Tibial nerve (tissue), 4 donors: ENCODE results near the gene SORBS1. TPM values are rescaled to one million over a fixed set of nuclear protein-coding genes. Genes with fewer than 3 reads are reported as not detected.

Experiments used
- DNase-seq, 2 donors: peaks; one replicate each; pipeline ENCODE4 v3.0.0-alpha.2; 2019; ENCODE audit warnings: low spot score in 2 of 2
- H3K27ac ChIP-seq, 4 donors: fragments of 200-600 bp; sonication (generic) in 3 of 4; one replicate each; pipeline ENCODE4 v1.5.1; 2017 to 2019; ENCODE audit warnings: mild to moderate bottlenecking in 1 of 4
- H3K27me3 ChIP-seq, 2 donors: fragments of 200-600 bp; sonication (generic) in 1 of 2; one replicate each; pipeline versions ENCODE4 v1.5.1 to v1.6.0; 2017 to 2019
- H3K36me3 ChIP-seq, 3 donors: fragments of 200-600 bp; sonication (generic); one replicate each; pipeline ENCODE4 v1.5.1; 2018 to 2019
- H3K4me1 ChIP-seq, 4 donors: fragments of 200-600 bp; sonication (generic) in 3 of 4; one replicate each; pipeline ENCODE4 v1.5.1; 2017 to 2019
- H3K4me3 ChIP-seq, 4 donors: fragments of 200-600 bp; sonication (generic) in 3 of 4; one replicate each; pipeline ENCODE4 v1.5.1; 2017 to 2019; ENCODE audit warnings: mild to moderate bottlenecking in 1 of 4, moderate library complexity in 1 of 4
- H3K9me3 ChIP-seq, 4 donors: fragments of 200-600 bp; sonication (generic) in 3 of 4; one replicate each; pipeline ENCODE4 v1.5.1; 2017 to 2019
- EP300 ChIP-seq, 2 donors: sonication (generic); formaldehyde crosslinking; IDR thresholded peaks; one replicate each; pipeline ENCODE4 v1.6.1; 2017; ENCODE audit warnings: antibody characterized with exemption in 2 of 2, mild to moderate bottlenecking in 1 of 2
- POLR2A ChIP-seq, 2 donors: fragments of 450-650 bp; IDR thresholded peaks; one replicate each; pipeline ENCODE4 v1.6.1; 2017; ENCODE audit warnings: antibody characterized with exemption in 2 of 2, mild to moderate bottlenecking in 2 of 2, moderate library complexity in 2 of 2
- WGBS, 2 donors: methylation state at CpG; one replicate each; pipeline ENCODE4 v1.1.5; 2018; 5-methylcytosine and 5-hydroxymethylcytosine counted together
- total RNA-seq, 4 donors: library from RNA; depleted of rRNA; stranded (reverse); fragments of >200 nt; gene quantifications; one replicate each; pipeline ENCODE4 v1.1.0, GENCODE V29; 2016
- TF ChIP-seq, protein P1 (sequence below), 5 experiments: fragments of 200-600 bp in 3 of 5; fragments of 450-650 bp in 2 of 5; sonication (generic) in 3 of 5; IDR thresholded peaks; one replicate each; pipeline ENCODE4 v1.5.1; 2016 to 2019; ENCODE audit warnings: antibody characterized with exemption in 5 of 5, mild to moderate bottlenecking in 3 of 5, moderate library complexity in 2 of 5

SORBS1 gene
- total RNA-seq, 4 donors from 2014 or later: 427 to 623 (median 567) TPM

DNA sequence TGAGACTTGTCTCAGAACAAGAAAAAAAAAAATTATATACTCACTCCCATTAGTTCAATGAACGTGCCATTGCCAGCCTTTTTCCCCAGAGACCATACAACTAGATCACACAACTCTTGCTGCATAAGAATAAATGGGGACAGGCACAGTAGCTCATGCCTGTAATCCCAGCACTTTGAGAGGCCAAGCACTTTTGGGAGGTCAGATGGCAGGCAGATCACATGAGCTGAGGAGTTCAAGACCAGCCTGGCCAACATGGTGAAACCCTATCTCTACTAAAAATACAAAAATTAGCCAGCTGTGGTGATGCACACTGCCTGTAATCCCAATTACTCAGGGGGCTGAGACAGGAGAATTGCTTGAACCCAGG is 284.0 kb downstream of the SORBS1 start:
- H3K27me3 ChIP-seq: no peaks in the 10 kb centered on the region
- no peak overlapping the region for H3K4me3 ChIP-seq
- H3K4me1 ChIP-seq: peaks cover 0 to 51% (median 27%) of the 10 kb centered on the region in 4 donors
- H3K9me3 ChIP-seq: no peaks in the 10 kb centered on the region
- no peaks in the 10 kb centered on the region for H3K36me3 ChIP-seq
- TF ChIP-seq POLR2A (IDR thresholded peaks at IDR 0.05) (no peak), EP300 (IDR thresholded peaks at IDR 0.05) (peak in 1 of 2 donors; percentile 28)
- DNase-seq: no peak
- peak overlapping the region in 3 of 4 donors; percentile 57 to 92 (median 65) for H3K27ac ChIP-seq
- 55 to 72% methylated on average over 1 of the region's 1 CpG for WGBS, 2 donors

DNA sequence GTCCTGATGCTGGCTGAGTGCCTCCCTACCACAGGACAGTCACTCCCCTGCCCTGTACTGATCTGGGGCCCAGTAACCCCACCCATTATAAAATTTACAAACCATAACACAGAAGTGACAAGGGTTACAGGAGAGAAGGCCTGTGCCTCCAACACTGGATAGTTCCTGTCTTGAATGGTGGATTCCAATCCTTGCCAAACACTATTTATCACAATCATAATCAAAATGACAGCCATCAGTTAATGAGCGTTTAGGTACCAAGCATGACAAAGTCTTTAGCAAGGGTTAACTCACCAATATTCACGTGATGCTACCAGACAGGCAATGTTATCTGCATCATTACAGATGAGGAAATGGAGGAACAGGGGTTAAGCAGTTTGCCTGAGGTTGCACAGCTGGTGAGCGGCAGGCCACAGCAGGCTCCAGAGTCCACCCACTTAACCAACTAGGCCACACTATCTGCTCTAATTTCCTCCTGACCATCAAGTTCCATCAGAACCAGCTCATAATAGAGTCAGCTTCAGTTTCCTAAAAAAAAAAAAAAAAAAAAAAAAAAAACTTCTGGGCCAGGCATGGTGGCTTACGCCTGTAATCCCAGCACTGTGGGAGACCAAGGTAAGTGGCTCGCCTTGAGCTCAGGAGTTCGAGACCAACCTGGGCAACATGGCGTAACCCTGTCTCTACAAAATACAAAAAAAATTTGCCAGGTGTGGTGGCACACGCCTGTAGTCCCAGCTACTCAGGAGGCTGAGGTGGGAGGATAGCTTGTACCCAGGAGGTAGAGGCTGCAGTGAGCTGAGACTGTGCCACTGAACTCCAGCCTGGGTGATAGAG is 284.6 kb downstream of the SORBS1 start:
- peaks cover 0 to 51% (median 27%) of the 10 kb centered on the region in 4 donors for H3K4me1 ChIP-seq

DNA sequence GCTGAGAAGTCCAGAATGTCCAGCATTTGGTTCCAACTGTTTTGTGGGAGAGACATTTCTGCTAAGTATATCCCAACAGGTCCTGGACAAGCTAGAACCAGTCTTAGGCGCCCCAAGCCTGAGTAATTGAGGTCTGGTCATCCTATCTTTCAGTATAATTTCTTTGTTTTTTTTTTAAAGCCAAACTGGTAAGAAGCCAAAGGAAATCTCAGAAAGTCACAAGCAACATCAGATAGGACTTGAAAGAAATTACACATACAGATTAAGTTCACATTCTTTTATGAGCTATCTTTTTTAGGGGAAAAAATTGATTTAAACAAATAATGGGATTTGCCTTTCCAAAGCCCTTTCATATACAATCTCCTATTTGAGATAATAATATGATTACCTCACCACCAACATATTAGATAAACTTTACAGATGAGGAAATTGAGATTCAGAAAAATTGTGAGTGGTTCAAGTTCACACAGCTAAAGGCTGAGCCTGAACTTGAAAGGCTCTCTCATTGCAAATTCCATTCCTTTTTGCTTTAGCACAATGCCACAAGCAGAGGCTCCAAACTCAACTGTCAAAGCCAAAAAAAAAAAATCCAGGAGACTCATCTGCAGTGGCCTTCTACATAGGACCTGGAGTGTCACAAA is 285.3 kb downstream of the SORBS1 start:
- no peaks in the 10 kb centered on the region for H3K36me3 ChIP-seq
- no peaks in the 10 kb centered on the region for H3K9me3 ChIP-seq
- H3K4me1 ChIP-seq: peaks cover 0 to 51% (median 27%) of the 10 kb centered on the region in 4 donors
- 63 to 78% methylated on average over 1 of the region's 1 CpG for WGBS, 2 donors
- DNase-seq: no peak
- no peak overlapping the region for H3K4me3 ChIP-seq
- no peaks in the 10 kb centered on the region for H3K27me3 ChIP-seq
- TF ChIP-seq POLR2A (IDR thresholded peaks at IDR 0.05) (no peak), EP300 (IDR thresholded peaks at IDR 0.05) (no peak)
- TF ChIP-seq, protein P1, sequence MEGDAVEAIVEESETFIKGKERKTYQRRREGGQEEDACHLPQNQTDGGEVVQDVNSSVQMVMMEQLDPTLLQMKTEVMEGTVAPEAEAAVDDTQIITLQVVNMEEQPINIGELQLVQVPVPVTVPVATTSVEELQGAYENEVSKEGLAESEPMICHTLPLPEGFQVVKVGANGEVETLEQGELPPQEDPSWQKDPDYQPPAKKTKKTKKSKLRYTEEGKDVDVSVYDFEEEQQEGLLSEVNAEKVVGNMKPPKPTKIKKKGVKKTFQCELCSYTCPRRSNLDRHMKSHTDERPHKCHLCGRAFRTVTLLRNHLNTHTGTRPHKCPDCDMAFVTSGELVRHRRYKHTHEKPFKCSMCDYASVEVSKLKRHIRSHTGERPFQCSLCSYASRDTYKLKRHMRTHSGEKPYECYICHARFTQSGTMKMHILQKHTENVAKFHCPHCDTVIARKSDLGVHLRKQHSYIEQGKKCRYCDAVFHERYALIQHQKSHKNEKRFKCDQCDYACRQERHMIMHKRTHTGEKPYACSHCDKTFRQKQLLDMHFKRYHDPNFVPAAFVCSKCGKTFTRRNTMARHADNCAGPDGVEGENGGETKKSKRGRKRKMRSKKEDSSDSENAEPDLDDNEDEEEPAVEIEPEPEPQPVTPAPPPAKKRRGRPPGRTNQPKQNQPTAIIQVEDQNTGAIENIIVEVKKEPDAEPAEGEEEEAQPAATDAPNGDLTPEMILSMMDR (IDR thresholded peaks at IDR 0.05): no peak
- peak overlapping the region in 3 of 4 donors; percentile 57 to 92 (median 87) for H3K27ac ChIP-seq

More for the DNA sequence above, 284.6 kb downstream of the SORBS1 start:
- H3K36me3 ChIP-seq: no peaks in the 10 kb centered on the region
- peak overlapping the region in 3 of 4 donors; percentile 57 to 92 (median 87) for H3K27ac ChIP-seq
- DNase-seq: no peak
- TF ChIP-seq EP300 (IDR thresholded peaks at IDR 0.05): no peak
- TF ChIP-seq, protein P1 (IDR thresholded peaks at IDR 0.05): no peak
- WGBS, 2 donors: 87 to 91% methylated on average over 8 of the region's 8 CpGs
- H3K9me3 ChIP-seq: no peaks in the 10 kb centered on the region
- H3K27me3 ChIP-seq: no peaks in the 10 kb centered on the region
- H3K4me3 ChIP-seq: no peak overlapping the region

DNA sequence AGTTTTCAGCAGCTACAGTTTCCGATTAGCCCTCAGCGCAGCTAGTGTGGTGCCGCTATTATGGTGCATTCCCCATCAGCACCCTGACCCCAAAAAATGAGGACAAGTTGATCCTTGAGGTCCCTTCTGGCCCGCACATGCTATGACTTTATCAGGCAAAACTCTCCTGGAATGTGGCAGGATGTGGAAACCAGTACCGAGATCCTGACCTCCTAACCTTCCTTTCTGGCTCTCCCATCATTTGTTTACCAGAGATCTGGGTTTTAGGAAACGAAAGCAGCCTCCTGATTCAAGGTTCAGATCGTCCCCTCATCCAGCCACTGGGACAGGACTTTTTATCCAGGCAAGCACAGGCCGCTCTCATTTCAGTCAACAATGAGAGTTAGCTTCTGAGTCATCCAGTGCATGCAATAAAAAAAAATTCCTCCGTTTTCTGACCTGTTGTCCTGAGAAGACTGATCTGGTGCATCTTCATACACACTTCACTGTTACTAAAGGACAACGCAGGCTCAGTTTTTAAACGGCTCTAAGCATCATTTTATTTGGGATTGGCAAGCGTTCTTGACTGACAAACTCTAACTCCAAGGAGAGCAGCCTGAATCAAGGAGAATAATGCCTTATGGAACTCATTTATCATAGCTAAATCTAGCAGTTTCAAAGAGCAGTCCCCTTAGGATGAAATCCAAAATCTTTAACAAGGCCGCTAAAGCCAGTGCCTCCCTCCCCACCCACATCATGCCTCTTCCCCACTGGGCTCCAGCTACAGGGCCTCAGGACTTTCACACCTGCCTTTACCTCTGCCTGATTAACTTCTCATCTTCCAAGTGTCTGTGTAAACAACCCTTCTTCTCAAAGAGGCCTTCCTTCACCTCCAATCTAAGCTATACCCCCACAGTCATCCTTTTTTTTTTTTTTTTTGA is 287.5 kb downstream of the SORBS1 start:
- DNase-seq: peak in 1 of 2 donors; percentile 52
- no peaks in the 10 kb centered on the region for H3K9me3 ChIP-seq
- no peaks in the 10 kb centered on the region for H3K36me3 ChIP-seq
- peak; percentile 56 to 93 for TF ChIP-seq EP300 (IDR thresholded peaks at IDR 0.05)
- TF ChIP-seq POLR2A (IDR thresholded peaks at IDR 0.05): no peak
- TF ChIP-seq, protein P1 (IDR thresholded peaks at IDR 0.05): no peak
- H3K4me1 ChIP-seq: peaks cover 0 to 47% (median 25%) of the 10 kb centered on the region in 4 donors
- no peak overlapping the region for H3K4me3 ChIP-seq
- no peaks in the 10 kb centered on the region for H3K27me3 ChIP-seq
- H3K27ac ChIP-seq: peak overlapping the region; percentile 34 to 92 (median 76)
- WGBS, 2 donors: 42 to 45% methylated on average over 13 of the region's 13 CpGs

DNA sequence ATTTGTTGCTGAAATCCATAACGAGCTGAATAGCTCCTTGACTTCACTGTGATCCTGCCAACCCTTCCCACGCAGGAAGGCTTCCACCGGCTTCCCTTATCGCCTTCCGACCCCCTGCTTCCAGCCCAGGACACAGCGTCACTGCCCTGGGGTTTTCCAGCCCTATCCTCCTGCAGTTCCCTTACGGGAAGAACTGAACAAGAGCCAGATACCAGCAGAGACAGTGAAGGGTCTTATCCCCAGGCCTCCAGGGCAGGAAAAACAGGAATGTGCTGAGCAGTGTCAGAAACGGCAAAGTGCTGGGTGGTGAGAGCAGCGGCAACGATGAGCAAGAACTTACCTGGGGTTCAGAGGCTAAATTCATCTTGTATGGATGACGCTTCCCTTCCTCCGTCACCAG is 292.7 kb downstream of the SORBS1 start:
- Histone ChIP-seq H3K27me3 (no peaks in the 10 kb centered on the region), H3K36me3 (peaks cover 0 to 11% (median 0%) of the 10 kb centered on the region in 3 donors), H3K27ac (peak overlapping the region in 3 of 4 donors; percentile 51 to 79 (median 69)), H3K9me3 (no peaks in the 10 kb centered on the region), H3K4me3 (no peak overlapping the region), H3K4me1 (peaks cover 0 to 20% (median 10%) of the 10 kb centered on the region in 4 donors)
- 50 to 52% methylated on average over 12 of the region's 12 CpGs for WGBS, 2 donors
- no peak for DNase-seq
- peak; percentile 26 to 75 for TF ChIP-seq EP300 (IDR thresholded peaks at IDR 0.05)
- TF ChIP-seq POLR2A (IDR thresholded peaks at IDR 0.05): no peak
